PFSK-1 (cell line): Measurements from ENCODE around the gene SCN8A.

Source experiments
- FOXP2 ChIP-seq: optimal IDR thresholded peaks from 2 replicates; pipeline ENCODE3; 2011; ENCODE audit warnings: borderline replicate concordance, control low read depth, inconsistent platforms; ENCODE audit not compliant: insufficient read depth; ENCODE audit errors: extremely low read length, extremely low read depth
- POLR2AphosphoS5 ChIP-seq: IDR thresholded peaks from 2 replicates; pipeline ENCODE4 v1.6.1; 2012; ENCODE audit warnings: low read depth, mild to moderate bottlenecking, control low read depth, low read length, moderate library complexity
- REST ChIP-seq, 2 experiments: IDR thresholded peaks; 2 replicates each; pipeline versions ENCODE4 v1.6.1 to v1.8.0; 2011 to 2012; ENCODE audit warnings: low read depth in 2 of 2, low read length in 2 of 2, control low read depth in 1 of 2, inconsistent platforms in 1 of 2, mild to moderate bottlenecking in 1 of 2, moderate library complexity in 1 of 2; ENCODE audit not compliant: insufficient read depth in 1 of 2
- SIN3A ChIP-seq: IDR thresholded peaks from 2 replicates; pipeline ENCODE4 v1.6.1; 2012; ENCODE audit warnings: mild to moderate bottlenecking, low read length, moderate library complexity, borderline replicate concordance; ENCODE audit not compliant: insufficient read depth
- TAF1 ChIP-seq: IDR thresholded peaks from 2 replicates; pipeline ENCODE4 v1.6.1; 2012; ENCODE audit warnings: low read length, control low read depth, borderline replicate concordance; ENCODE audit not compliant: insufficient read depth

Gene SCN8A

GRCh38 chr12:51746416-51746815 lies 155.4 kb downstream of the SCN8A start:
- TF ChIP-seq TAF1 (no peak), POLR2AphosphoS5 (no peak), REST (IDR thresholded peaks at IDR 0.05; ENCODE audit: insufficient read depth in 1 of 2, low read depth in 2 of 2, low read length in 2 of 2) (no peak), FOXP2 (no peak), SIN3A (no peak)

- TF ChIP-seq POLR2AphosphoS5, result no peak
Observed at GRCh38 chr12:51748235-51748634, 157.2 kb downstream of the SCN8A start.

GRCh38 chr12:51749206-51749985 lies 158.4 kb downstream of the SCN8A start:
- no peak for TF ChIP-seq TAF1
- no peak for TF ChIP-seq FOXP2
- TF ChIP-seq REST (IDR thresholded peaks at IDR 0.05; ENCODE audit: insufficient read depth in 1 of 2, low read depth in 2 of 2, low read length in 2 of 2), result no peak
- no peak for TF ChIP-seq POLR2AphosphoS5
- no peak for TF ChIP-seq SIN3A

DNA sequence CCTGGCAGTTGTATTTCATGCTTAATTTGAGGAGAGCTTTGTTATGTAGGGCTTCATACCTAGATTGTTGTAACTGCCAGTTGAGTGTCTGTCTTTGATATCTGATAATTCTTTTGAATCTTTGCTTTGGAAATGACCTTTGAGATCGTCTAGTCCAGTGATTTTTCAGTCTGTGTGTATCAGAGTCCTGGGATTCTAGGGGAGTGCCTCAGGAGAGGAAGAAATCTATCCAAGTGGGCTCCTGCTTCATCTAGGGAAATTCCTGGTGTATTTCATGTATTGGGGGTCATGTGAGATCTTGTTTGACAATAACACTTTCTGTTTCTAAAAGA lies 158.9 kb downstream of the SCN8A start:
- TF ChIP-seq POLR2AphosphoS5 (no peak), FOXP2 (no peak), SIN3A (no peak), TAF1 (no peak), REST (IDR thresholded peaks at IDR 0.05; ENCODE audit: insufficient read depth in 1 of 2, low read depth in 2 of 2, low read length in 2 of 2) (no peak)

GRCh38 chr12:51751661-51752060 lies 160.6 kb downstream of the SCN8A start:
- TF ChIP-seq FOXP2 (no peak), REST (IDR thresholded peaks at IDR 0.05; ENCODE audit: insufficient read depth in 1 of 2, low read depth in 2 of 2, low read length in 2 of 2) (no peak), TAF1 (no peak), POLR2AphosphoS5 (no peak), SIN3A (no peak)
